HAP-1 (cell line): ENCODE measurements around the gene MYO1F.

ENCODE experiments used
- DNase-seq, 2 experiments: peaks; one replicate each; pipeline ENCODE4 v3.0.0-alpha.2; 2016 to 2020; ENCODE audit warnings: low spot score in 2 of 2
- H3K27me3 ChIP-seq: fragments of 250-450 bp; sonication (Bioruptor Pico); 2 replicates; pipeline ENCODE4 v1.5.1; 2020; ENCODE audit warnings: low read depth, mild to moderate bottlenecking, moderate library complexity
- H3K36me3 ChIP-seq: fragments of 250-450 bp; sonication (Bioruptor Pico); replicated peaks from 2 replicates; pipeline ENCODE4 v1.5.1; 2020; ENCODE audit warnings: mild to moderate bottlenecking
- H3K4me1 ChIP-seq: fragments of 250-450 bp; sonication (Bioruptor Pico); 2 replicates; pipeline ENCODE4 v1.5.1; 2020; ENCODE audit warnings: mild to moderate bottlenecking
- H3K4me3 ChIP-seq: fragments of 250-450 bp; sonication (Bioruptor Pico); 2 replicates; pipeline ENCODE4 v1.5.1; 2020; ENCODE audit warnings: mild to moderate bottlenecking, moderate library complexity
- H3K9me3 ChIP-seq: fragments of 250-450 bp; sonication (Bioruptor Pico); 2 replicates; pipeline ENCODE4 v1.5.1; 2020; ENCODE audit warnings: mild to moderate bottlenecking, moderate library complexity
- in situ Hi-C: fragments of 300-500 bp; cut with MboI; formaldehyde crosslinking; loops from 3 replicates; pipeline ENCODE4 v1.14.3; 2020; ENCODE audit warnings: low sequenced_read_pairs, inconsistent platforms, mixed read lengths

Gene MYO1F

DNA sequence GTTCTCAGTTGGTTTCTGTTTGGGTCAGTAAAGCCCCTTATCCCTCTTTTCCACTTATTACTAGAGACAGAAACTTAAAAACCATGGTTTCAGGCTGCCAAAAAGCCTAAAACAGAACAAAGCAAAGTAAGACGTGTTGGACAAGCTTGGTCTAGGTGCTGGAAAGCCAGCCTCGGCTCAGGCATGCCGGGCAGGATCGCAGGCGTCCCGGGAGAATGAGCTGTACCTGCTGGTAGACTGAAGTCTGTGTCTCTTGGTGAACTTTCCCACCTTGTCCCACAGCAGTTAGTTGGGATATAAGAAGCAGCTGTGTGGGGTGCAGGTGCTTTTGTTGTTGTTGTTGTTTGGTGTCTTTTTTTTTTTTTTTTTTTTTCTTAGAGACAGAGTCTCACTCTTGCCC lies 95.6 kb downstream of the MYO1F start:
- Histone ChIP-seq H3K27me3 (no peaks in the 10 kb centered on the region), H3K4me1 (no peaks in the 10 kb centered on the region), H3K36me3 (peaks cover 79% of the 10 kb centered on the region), H3K4me3 (no peak overlapping the region), H3K9me3 (no peaks in the 10 kb centered on the region)
- DNase-seq = no peak
- in situ Hi-C loops = no loop called here

DNA sequence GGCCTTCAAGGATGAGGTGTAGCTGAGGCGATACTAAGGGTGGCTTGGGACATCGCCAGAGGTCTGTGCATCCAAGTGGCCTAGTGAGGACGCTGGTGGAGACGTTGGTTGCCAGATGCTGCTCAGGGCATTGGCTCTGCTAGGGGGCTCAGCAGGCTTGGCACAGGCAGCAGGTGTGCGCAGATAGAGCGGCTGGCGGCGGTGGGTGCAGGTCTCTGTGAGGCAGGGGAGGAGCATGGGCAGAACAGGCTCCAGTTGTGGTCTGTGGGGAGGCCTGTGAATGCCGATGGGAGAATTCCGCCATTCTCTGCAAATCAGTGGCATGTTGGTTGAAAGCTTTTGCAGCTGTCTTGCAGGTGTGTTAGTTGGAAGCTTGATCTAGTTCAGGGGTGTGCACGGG lies 96.0 kb downstream of the MYO1F start:
- no peak for DNase-seq
- peaks cover 76% of the 10 kb centered on the region for H3K36me3 ChIP-seq
- H3K9me3 ChIP-seq = no peaks in the 10 kb centered on the region
- no peaks in the 10 kb centered on the region for H3K27me3 ChIP-seq
- in situ Hi-C loops = no loop called here
- H3K4me3 ChIP-seq = no peak overlapping the region
- H3K4me1 ChIP-seq = no peaks in the 10 kb centered on the region

DNA sequence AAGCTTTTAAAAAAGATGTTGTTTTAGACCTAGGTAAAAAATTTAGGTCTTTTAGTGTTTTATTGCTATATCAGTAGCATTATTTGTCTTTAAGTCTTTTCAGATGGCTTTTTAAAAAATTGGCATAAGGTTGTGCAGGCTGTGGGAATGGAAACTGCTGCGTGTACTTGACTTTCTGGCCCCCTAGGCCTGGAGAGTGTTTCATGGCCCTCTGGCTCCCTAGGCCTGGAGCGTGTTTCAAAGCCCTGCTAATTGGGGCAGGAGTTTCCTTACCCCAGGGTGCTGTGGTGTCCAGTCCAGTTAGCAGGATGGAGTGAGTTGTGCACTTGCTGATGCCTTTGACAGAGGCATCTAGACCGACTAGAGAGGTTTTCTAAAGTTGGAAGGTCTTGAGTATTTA lies 98.6 kb downstream of the MYO1F start:
- H3K9me3 ChIP-seq = no peaks in the 10 kb centered on the region
- in situ Hi-C loops = no loop called here
- H3K4me3 ChIP-seq = no peak overlapping the region
- H3K4me1 ChIP-seq = no peaks in the 10 kb centered on the region
- H3K27me3 ChIP-seq = no peaks in the 10 kb centered on the region
- H3K36me3 ChIP-seq = peaks cover 77% of the 10 kb centered on the region
- DNase-seq = no peak

DNA sequence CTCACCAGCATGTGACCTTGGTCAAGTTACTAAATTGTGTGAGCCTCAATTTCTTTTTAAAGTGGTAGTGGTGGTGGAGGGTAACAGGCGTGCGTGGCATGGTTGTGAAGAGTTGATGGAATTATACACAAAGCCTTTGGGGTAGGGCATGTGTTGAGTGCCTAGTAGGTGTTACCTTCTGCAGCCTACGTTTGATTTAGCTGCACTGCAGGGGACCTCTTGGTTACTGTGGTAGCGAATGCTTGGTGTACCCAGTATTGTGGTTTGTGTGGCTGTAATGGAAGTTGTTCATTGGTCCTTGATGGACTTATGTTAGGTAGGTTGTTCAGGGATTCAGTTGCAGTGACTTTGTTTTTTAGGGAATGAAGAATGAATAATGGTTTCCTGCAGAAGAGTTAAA lies 99.4 kb downstream of the MYO1F start:
- no peaks in the 10 kb centered on the region for H3K9me3 ChIP-seq
- H3K27me3 ChIP-seq = no peaks in the 10 kb centered on the region
- H3K36me3 ChIP-seq = peaks cover 77% of the 10 kb centered on the region
- no peak for DNase-seq
- H3K4me3 ChIP-seq = no peak overlapping the region
- in situ Hi-C loops = no loop called here
- no peaks in the 10 kb centered on the region for H3K4me1 ChIP-seq

DNA sequence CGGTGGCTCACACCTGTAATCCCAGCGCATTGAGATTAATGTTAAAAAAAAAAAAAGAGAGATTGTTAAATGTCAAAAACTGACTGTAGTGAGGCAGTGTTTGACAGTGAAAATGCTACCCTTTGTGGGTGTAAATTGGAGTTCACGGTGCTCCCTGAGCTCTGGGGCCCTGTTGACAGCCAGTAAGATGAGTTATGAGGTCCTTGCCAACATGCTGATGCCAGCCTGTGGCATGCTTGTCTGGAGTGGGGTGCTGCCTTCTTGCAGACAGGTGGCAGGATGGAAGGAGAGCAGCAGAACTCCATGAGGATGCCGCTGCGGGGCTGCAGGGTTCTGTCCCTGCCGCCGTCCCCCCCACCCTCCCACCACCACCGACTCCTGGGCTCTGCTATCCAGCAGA lies 100.7 kb downstream of the MYO1F start:
- Histone ChIP-seq H3K4me1 (no peaks in the 10 kb centered on the region), H3K36me3 (peaks cover 80% of the 10 kb centered on the region), H3K27me3 (no peaks in the 10 kb centered on the region), H3K9me3 (no peaks in the 10 kb centered on the region), H3K4me3 (no peak overlapping the region)
- no peak for DNase-seq
- in situ Hi-C loops = no loop called here

- Histone ChIP-seq H3K36me3 (peaks cover 85% of the 10 kb centered on the region), H3K4me3 (no peak overlapping the region), H3K4me1 (no peaks in the 10 kb centered on the region), H3K9me3 (no peaks in the 10 kb centered on the region), H3K27me3 (no peaks in the 10 kb centered on the region)
- in situ Hi-C loops = no loop called here
- DNase-seq = no peak
Observed at GRCh38 chr19:8475005-8475404, 102.2 kb downstream of the MYO1F start.

DNA sequence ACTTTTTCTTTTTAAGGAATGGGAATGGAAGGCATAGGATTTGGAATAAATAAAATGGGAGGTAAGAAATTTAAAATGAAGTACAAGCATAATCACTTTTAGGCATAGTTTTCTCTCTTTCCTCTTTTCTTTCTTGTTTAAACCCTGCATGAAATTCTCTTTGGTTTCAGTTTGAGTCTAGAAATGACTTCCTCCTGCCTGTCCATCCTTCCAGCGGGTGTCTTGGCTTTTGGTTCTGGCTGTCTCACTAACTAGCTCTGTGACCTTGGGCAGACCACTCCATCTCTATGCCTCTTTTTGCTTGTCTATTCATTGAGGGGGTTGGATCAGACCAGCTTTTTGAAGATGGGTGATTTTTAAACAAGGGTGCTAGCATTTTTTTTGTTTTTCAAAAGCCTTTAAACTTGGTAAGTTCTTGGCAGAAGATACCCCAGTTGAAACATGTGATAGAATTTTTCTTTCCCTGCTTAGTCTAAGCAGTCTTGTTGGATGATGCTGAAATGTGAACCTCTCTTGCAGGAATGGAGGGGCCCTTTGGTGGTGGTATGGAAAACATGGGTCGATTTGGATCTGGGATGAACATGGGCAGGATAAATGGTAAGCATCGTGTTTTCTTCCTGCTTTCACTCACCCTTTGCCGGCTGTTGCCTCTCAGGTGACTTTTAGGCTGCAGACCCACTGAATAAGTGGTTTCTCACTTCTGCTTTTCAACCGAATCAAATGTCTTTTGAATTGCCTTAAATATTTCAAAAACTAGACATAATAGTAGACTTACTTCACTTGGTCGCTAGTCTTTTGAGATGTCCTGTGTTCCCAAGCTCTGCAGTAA lies 103.4 kb downstream of the MYO1F start:
- H3K4me3 ChIP-seq = no peak overlapping the region
- in situ Hi-C loops = no loop called here

More for the DNA sequence above, 103.4 kb downstream of the MYO1F start:
- Histone ChIP-seq H3K36me3 (peaks cover 91% of the 10 kb centered on the region), H3K9me3 (no peaks in the 10 kb centered on the region), H3K4me1 (no peaks in the 10 kb centered on the region), H3K27me3 (no peaks in the 10 kb centered on the region)
- no peak for DNase-seq
